GM12872 (cell line): ENCODE measurements around the gene HTR3E.

ENCODE experiments used
- CTCF ChIP-seq: IDR thresholded peaks from 3 replicates; pipeline ENCODE4 v1.5.1; 2011; ENCODE audit warnings: low read depth, mild to moderate bottlenecking, low read length, moderate library complexity; ENCODE audit not compliant: insufficient read depth

The HTR3E gene

GRCh38 chr3:184116017-184116416 lies 19.2 kb downstream of the HTR3E start:
- no peak for TF ChIP-seq CTCF

- TF ChIP-seq CTCF, result no peak
Observed at GRCh38 chr3:184117636-184118035, 20.8 kb downstream of the HTR3E start.

GRCh38 chr3:184126006-184126405 lies 29.1 kb downstream of the HTR3E start:
- TF ChIP-seq CTCF, result no peak

- TF ChIP-seq CTCF, result peak; percentile 47
Observed at GRCh38 chr3:184129012-184129411, 32.1 kb downstream of the HTR3E start.

GRCh38 chr3:184132945-184133344 lies 36.1 kb downstream of the HTR3E start:
- TF ChIP-seq CTCF, result no peak

- TF ChIP-seq CTCF, result no peak
Observed at GRCh38 chr3:184133840-184134745, 37.2 kb downstream of the HTR3E start.

- no peak for TF ChIP-seq CTCF
Observed at GRCh38 chr3:184134746-184135148, 37.9 kb downstream of the HTR3E start.
